Keratinocyte (primary cell): ENCODE measurements around the gene SEC61B. TPM values are rescaled to one million over a fixed set of nuclear protein-coding genes. Genes with fewer than 3 reads are reported as not detected.

Source experiments
- DNase-seq: peaks from one replicate; pipeline ENCODE4 v3.0.0-alpha.2; 2011; ENCODE audit warnings: low read depth, missing footprints, low spot score
- FAIRE-seq: peaks from 2 replicates; lab custom pipeline; 2011; peaks lifted over from hg19 to GRCh38; lab: Jason Lieb, UNC
- H2AFZ ChIP-seq: 2 replicates; pipeline ENCODE4 v1.6.0; 2012; ENCODE audit warnings: low read length, control low read depth, inconsistent platforms; ENCODE audit not compliant: control insufficient read depth
- H3K27ac ChIP-seq: 2 replicates; pipeline ENCODE4 v1.5.1; 2011; ENCODE audit warnings: low read length; ENCODE audit not compliant: control insufficient read depth, insufficient read depth
- H3K27me3 ChIP-seq: 3 replicates; pipeline ENCODE4 v1.6.0; 2011; ENCODE audit warnings: low read length; ENCODE audit not compliant: control insufficient read depth, insufficient read depth; ENCODE audit errors: extremely low read depth
- H3K36me3 ChIP-seq, 2 experiments: 2 replicates in 1 of 2; 3 replicates in 1 of 2; pipeline ENCODE4 v1.5.1; 2011; ENCODE audit warnings: low read length in 2 of 2, mild to moderate bottlenecking in 1 of 2; ENCODE audit not compliant: control insufficient read depth in 2 of 2, insufficient read depth in 2 of 2; ENCODE audit errors: extremely low read depth in 1 of 2
- H3K4me1 ChIP-seq: 3 replicates; pipeline ENCODE4 v1.5.1; 2011; ENCODE audit warnings: low read length; ENCODE audit not compliant: control insufficient read depth, insufficient read depth; ENCODE audit errors: extremely low read depth
- H3K4me2 ChIP-seq: 3 replicates; pipeline ENCODE4 v1.6.0; 2011; ENCODE audit warnings: low read depth, low read length; ENCODE audit not compliant: control insufficient read depth, insufficient read depth; ENCODE audit errors: extremely low read depth
- H3K4me3 ChIP-seq, 3 experiments: fragments of 200-600 bp in 1 of 3; sonication (generic) in 1 of 3; 2 replicates in 2 of 3; 3 replicates in 1 of 3; pipeline ENCODE4 v1.5.1; 2011 to 2016; ENCODE audit warnings: low read length in 3 of 3, mild to moderate bottlenecking in 3 of 3, control low read depth in 2 of 3, inconsistent platforms in 1 of 3, low read depth in 1 of 3, mixed read lengths in 1 of 3, mixed run types in 1 of 3, moderate library complexity in 1 of 3; ENCODE audit not compliant: control insufficient read depth in 2 of 3, insufficient read depth in 2 of 3; ENCODE audit errors: extremely low read depth in 1 of 3
- H3K79me2 ChIP-seq: 2 replicates; pipeline ENCODE4 v1.6.0; 2012; ENCODE audit warnings: low read length; ENCODE audit not compliant: control insufficient read depth, insufficient read depth
- H3K9ac ChIP-seq: 3 replicates; pipeline ENCODE4 v1.6.0; 2011; ENCODE audit warnings: low read length; ENCODE audit not compliant: control insufficient read depth, insufficient read depth; ENCODE audit errors: extremely low read depth
- H3K9me1 ChIP-seq: 3 replicates; pipeline ENCODE4 v1.6.0; 2011; ENCODE audit warnings: low read length; ENCODE audit not compliant: control insufficient read depth, insufficient read depth; ENCODE audit errors: extremely low read depth
- H3K9me3 ChIP-seq: 2 replicates; pipeline ENCODE4 v1.5.1; 2012; ENCODE audit warnings: low read depth, low read length; ENCODE audit not compliant: control insufficient read depth
- H4K20me1 ChIP-seq: 3 replicates; pipeline ENCODE4 v1.6.0; 2011; ENCODE audit warnings: low read length; ENCODE audit not compliant: control insufficient read depth, insufficient read depth; ENCODE audit errors: extremely low read depth
- EZH2 ChIP-seq: IDR thresholded peaks from one replicate; pipeline ENCODE4 v1.6.1; 2012; ENCODE audit warnings: inconsistent platforms, mild to moderate bottlenecking, low read length, moderate library complexity
- dilution Hi-C: fragments of 300-500 bp; cut with MboI; formaldehyde crosslinking; loops from one replicate; pipeline ENCODE4 v1.7.0; 2020; ENCODE audit warnings: low sequenced_read_pairs; ENCODE audit not compliant: extremely low pct_ligation_motif_present
- polyA plus RNA-seq, 5 experiments: library from polyadenylated mRNA; depleted of rRNA in 3 of 5; stranded (reverse) in 3 of 5; stranded (forward) in 1 of 5; unstranded in 1 of 5; fragments of >200 nt; gene quantifications; 1 replicate in 1 of 5; 2 replicates in 3 of 5; 3 replicates in 1 of 5; pipeline versions ENCODE4 v1.2.1 to v1.2.3, GENCODE V29; 2011 to 2012; ENCODE audit warnings: missing spikeins in 2 of 5, low read depth in 1 of 5, low replicate concordance in 1 of 5
- TF ChIP-seq, protein P1 (sequence below), 3 experiments: IDR thresholded peaks in 1 of 3; conservative IDR thresholded peaks in 1 of 3; optimal IDR thresholded peaks in 1 of 3; 2 replicates in 2 of 3; 3 replicates in 1 of 3; pipeline versions ENCODE3 to v1.5.1; 2011; ENCODE audit warnings: low read length in 3 of 3, mild to moderate bottlenecking in 3 of 3, moderate library complexity in 2 of 3, control low read depth in 1 of 3, inconsistent platforms in 1 of 3; ENCODE audit not compliant: insufficient read depth in 2 of 3; ENCODE audit errors: extremely low read depth in 1 of 3

The SEC61B gene
- polyA plus RNA-seq, 1 donor (not counting 4 experiments of a cell fraction or from before 2014, with no cell fraction given) = 207 TPM

DNA sequence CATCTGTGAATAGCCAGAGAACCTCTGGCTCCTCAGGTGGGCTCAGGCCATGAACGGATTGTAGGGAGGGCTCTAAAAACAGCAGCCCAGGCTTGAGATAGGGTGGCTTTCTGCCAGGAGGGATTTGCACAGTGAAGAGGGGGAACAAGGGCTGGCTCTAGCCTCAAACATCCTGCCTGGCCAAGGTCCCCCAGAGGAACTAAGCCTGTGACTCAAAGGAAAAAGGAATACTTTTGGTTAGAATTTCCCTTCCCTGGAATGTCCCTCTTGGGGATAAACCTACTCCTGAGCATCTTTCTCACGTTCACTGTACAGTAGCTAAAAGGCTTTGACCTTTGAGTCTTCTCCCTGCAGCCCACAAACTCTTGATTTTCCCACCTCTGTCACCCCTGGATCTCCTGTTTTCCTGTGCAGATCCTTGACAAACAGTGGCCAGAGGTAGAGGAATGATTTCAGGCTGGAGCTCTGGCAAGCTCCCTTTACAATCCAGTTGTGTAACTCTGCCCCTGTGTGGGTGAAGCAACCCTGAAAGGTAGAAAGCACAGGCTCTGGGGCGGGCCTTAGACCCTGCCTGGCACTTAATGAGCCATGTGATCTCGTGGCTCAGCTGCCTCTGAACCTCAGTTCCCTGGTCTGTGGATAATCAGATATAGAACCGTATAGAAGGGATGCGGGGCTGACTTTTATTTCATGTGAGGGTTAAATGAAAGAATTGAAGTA is 17.4 kb downstream of the SEC61B start:
- H3K9ac ChIP-seq = no peak overlapping the region
- dilution Hi-C loops = no loop called here
- no peaks in the 10 kb centered on the region for H3K27me3 ChIP-seq
- H3K4me1 ChIP-seq = no peaks in the 10 kb centered on the region
- FAIRE-seq (no peak), DNase-seq (no peak)
- no peak overlapping the region for H3K4me3 ChIP-seq
- H3K9me1 ChIP-seq = peaks cover 2% of the 10 kb centered on the region
- no peak overlapping the region for H2AFZ ChIP-seq
- no peak overlapping the region for H3K27ac ChIP-seq
- H3K36me3 ChIP-seq = peaks cover 1 to 4% of the 10 kb centered on the region in 2 experiments
- no peaks in the 10 kb centered on the region for H3K9me3 ChIP-seq
- H3K4me2 ChIP-seq = no peak overlapping the region
- H3K79me2 ChIP-seq = no peaks in the 10 kb centered on the region
- TF ChIP-seq, protein P1, sequence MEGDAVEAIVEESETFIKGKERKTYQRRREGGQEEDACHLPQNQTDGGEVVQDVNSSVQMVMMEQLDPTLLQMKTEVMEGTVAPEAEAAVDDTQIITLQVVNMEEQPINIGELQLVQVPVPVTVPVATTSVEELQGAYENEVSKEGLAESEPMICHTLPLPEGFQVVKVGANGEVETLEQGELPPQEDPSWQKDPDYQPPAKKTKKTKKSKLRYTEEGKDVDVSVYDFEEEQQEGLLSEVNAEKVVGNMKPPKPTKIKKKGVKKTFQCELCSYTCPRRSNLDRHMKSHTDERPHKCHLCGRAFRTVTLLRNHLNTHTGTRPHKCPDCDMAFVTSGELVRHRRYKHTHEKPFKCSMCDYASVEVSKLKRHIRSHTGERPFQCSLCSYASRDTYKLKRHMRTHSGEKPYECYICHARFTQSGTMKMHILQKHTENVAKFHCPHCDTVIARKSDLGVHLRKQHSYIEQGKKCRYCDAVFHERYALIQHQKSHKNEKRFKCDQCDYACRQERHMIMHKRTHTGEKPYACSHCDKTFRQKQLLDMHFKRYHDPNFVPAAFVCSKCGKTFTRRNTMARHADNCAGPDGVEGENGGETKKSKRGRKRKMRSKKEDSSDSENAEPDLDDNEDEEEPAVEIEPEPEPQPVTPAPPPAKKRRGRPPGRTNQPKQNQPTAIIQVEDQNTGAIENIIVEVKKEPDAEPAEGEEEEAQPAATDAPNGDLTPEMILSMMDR (optimal IDR thresholded peaks at IDR 0.05 in 1 of 3, IDR thresholded peaks at IDR 0.05 in 1 of 3, conservative IDR thresholded peaks at IDR 0.05 in 1 of 3; ENCODE audit: extremely low read depth in 1 of 3, insufficient read depth in 2 of 3, low read length in 3 of 3) = no peak
- TF ChIP-seq EZH2 = no peak
- no peaks in the 10 kb centered on the region for H4K20me1 ChIP-seq

DNA sequence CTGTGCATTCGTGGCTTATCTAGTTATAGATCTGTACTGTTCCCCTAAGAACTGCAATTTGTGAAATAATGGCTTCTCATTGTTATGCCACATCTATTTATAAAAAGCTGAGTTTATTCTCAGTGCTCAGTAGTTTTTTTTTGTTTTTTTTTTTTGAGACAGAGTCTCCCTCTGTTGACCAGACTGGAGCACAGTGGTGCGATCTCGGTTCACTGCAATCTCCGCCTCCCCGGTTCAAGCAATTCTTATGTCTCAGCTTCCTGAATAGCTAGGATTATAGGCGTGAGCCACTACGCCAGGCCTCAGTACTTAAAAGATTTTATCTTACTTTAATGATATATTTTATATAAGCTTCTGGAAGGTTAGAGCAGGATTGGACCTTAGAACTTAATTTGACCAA is 19.0 kb downstream of the SEC61B start:
- H3K9me1 ChIP-seq = peaks cover 2% of the 10 kb centered on the region
- H3K4me3 ChIP-seq = no peak overlapping the region
- H3K27ac ChIP-seq = no peak overlapping the region
- DNase-seq (no peak), FAIRE-seq (no peak)
- H3K36me3 ChIP-seq = peaks cover 1 to 4% of the 10 kb centered on the region in 2 experiments
- no peak overlapping the region for H2AFZ ChIP-seq
- H3K4me1 ChIP-seq = no peaks in the 10 kb centered on the region
- dilution Hi-C loops = no loop called here
- no peaks in the 10 kb centered on the region for H3K27me3 ChIP-seq
- TF ChIP-seq, protein P1 (optimal IDR thresholded peaks at IDR 0.05 in 1 of 3, IDR thresholded peaks at IDR 0.05 in 1 of 3, conservative IDR thresholded peaks at IDR 0.05 in 1 of 3; ENCODE audit: extremely low read depth in 1 of 3, insufficient read depth in 2 of 3, low read length in 3 of 3) = no peak
- no peak for TF ChIP-seq EZH2
- no peak overlapping the region for H3K4me2 ChIP-seq
- no peaks in the 10 kb centered on the region for H3K79me2 ChIP-seq
- H3K9me3 ChIP-seq = no peaks in the 10 kb centered on the region
- no peak overlapping the region for H3K9ac ChIP-seq
- H4K20me1 ChIP-seq = no peaks in the 10 kb centered on the region
